ENCODE results near the gene DTNB.

- TF ChIP-seq MAFK (IDR thresholded peaks at IDR 0.05; ENCODE audit: low read depth, low read length) (no peak), CTCF (conservative IDR thresholded peaks at IDR 0.05; ENCODE audit: low read depth, low read length) (no peak), POLR2A (IDR thresholded peaks at IDR 0.05; ENCODE audit: low read depth, low read length) (no peak), USF2 (IDR thresholded peaks at IDR 0.05; ENCODE audit: low read depth, low read length) (no peak), CEBPB (IDR thresholded peaks at IDR 0.05; ENCODE audit: low read depth, low read length) (no peak), FOS (IDR thresholded peaks at IDR 0.05; ENCODE audit: low read depth, low read length) (no peak), NFE2L2 (IDR thresholded peaks at IDR 0.05; ENCODE audit: low read depth, low read length) (no peak), RFX5 (IDR thresholded peaks at IDR 0.05; ENCODE audit: low read depth, low read length) (no peak)
Measured at GRCh38 chr2:25615386-25615785, 58.0 kb downstream of the DTNB start.
